Stimulated activated CD4-positive, alpha-beta T cell treated with anti-CD3 and anti-CD28 coated beads, Interleukin-1b, Interleukin-23, amount 100 ng/mL, for 1 hour (primary cell): ENCODE measurements around the gene TIMM8A.

Experiments
- DNase-seq, 2 donors: peaks; one replicate each; pipeline ENCODE4 v3.0.0-alpha.2; 2020; ENCODE audit warnings: low read depth in 2 of 2

The TIMM8A gene, protein sequence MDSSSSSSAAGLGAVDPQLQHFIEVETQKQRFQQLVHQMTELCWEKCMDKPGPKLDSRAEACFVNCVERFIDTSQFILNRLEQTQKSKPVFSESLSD

GRCh38 chrX:101348452-101349192 lies at the start of gene TIMM8A:
TIMM8A (minus strand) TSS chrX:101348742; CDS start chrX:101348664, 78 bp downstream.
- DNase-seq: peak; percentile 27 to 58

DNA sequence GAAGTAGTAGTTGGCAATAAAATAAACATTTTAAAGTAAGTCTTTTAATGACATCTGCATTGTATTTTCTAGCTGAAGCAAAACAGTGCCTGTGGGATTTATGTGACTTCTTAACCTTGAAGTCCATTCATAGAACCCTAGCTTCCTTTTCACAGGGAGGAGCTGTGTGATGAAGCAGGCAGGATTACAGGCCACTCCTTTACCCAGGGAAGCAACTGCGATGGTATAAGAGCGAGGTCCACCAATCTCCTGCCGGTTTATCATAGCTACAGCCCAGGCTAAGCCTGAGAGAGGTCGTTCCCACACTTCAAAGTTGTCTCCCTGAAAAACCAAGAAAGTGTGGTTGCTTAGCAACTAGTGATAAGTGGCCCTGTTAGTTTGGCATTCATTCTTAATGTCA lies 49.2 kb upstream of the TIMM8A start:
- DNase-seq: no peak

DNA sequence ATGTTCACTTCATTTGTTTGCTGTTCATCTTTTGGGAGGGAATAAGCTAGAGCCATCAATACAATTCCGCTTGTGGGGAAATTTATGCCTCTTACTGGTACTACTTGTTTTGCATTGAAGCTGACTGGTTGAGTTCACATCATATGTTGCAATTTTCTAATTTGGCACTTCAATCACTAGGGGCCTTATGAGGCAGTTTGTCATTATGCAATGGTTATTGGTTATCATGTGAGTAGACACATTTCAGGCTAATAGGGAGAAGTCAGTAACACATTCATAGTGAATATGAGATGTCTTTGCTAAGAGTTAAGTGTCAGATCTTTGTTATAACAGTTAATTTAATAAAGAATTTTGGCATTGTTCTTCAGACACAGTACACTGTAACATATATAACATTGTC lies 47.2 kb upstream of the TIMM8A start:
- no peak for DNase-seq

- DNase-seq: no peak
These were observed 45.8 kb upstream of the TIMM8A start for GRCh38 chrX:101394372-101394771.

GRCh38 chrX:101393530-101394305 lies 45.2 kb upstream of the TIMM8A start:
- DNase-seq: no peak

- DNase-seq: no peak
These were observed 43.3 kb upstream of the TIMM8A start for GRCh38 chrX:101391831-101392230.

GRCh38 chrX:101390664-101391525 lies 42.4 kb upstream of the TIMM8A start, which contains the start of gene RPL36A:
RPL36A (plus strand) TSS chrX:101391011; CDS start chrX:101391044, 33 bp downstream.
- DNase-seq: peak; percentile 32 to 55

- no peak for DNase-seq
These were observed 40.1 kb upstream of the TIMM8A start for GRCh38 chrX:101388604-101389003.

DNA sequence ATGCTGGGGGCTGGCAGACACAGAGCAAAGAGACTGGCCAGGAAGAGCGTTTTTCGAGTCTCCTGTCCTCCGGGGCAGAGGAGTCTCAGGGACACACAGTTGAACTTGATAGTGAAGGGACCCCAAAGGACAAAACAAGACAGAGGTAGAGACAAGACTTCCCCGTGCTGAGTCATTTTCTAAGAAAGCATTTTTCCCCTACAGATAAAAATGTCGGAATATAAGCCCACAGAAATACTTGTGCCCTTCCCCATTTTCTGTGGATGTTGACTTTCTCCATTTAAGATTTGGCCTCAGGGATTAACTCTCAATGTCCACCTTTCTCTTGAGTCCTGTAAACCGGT lies 38.0 kb upstream of the TIMM8A start:
- DNase-seq: no peak

- no peak for DNase-seq
These were observed 37.4 kb upstream of the TIMM8A start, which contains the start of gene BTK for GRCh38 chrX:101385795-101386541. BTK (minus strand) TSS chrX:101386191; CDS start chrX:101375284, 10,907 bp downstream.

GRCh38 chrX:101385026-101385684 lies 36.6 kb upstream of the TIMM8A start:
- no peak for DNase-seq

DNA sequence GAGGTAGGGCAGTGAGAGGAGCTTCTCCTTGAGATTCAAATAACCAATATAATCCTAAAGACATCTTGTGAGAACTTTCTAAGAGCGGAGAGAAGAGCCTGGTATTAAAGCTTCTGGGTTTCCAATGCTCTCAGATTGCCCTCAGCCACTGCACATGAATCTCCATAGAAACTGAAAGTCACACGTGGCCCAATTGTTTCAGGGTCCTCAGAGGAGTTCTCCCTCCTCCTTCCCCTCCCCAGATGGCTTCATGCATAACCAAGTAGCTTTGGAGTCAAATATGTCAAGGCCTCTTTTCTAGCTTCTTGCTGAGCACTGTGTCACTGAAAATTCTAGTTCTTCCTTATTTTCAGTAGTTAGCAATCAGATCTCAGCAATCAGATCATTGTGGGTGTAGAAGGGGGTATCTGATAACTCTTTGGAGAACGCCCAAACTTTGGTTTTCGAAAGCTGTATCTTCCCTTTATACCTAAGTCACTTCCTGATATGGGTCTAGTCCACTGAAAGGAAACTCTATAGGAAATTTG lies 35.2 kb upstream of the TIMM8A start:
- DNase-seq: no peak

- no peak for DNase-seq
These were observed 29.0 kb upstream of the TIMM8A start for GRCh38 chrX:101377547-101377946.

DNA sequence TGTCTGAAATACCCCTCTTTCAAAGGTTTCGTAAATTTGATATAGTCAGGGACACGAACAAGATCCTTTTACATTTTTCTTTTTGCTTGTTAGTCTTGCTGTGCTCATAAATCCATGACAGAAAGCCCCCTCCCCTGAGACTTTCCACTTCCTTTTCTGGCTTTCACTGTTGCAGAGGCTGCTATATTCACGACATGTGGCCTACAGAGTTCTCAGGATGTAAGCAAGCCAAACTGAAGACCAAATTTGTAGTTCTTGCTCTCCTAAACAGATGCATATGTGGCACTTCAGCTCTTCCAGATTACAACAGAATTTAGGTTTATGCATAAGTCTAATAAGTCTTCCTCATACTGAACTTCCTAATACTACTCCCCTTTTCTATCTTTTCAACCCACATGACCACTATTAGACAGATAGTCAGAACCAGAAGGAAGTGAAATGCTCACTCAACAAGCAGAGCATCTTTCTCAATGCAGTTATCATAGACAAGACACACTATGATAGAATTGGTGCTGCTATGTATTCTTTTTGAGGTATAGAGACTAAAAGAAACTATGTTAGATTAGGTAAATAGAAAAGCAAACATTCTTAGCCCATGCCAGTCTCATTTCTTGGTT lies 22.5 kb upstream of the TIMM8A start:
- DNase-seq: no peak

DNA sequence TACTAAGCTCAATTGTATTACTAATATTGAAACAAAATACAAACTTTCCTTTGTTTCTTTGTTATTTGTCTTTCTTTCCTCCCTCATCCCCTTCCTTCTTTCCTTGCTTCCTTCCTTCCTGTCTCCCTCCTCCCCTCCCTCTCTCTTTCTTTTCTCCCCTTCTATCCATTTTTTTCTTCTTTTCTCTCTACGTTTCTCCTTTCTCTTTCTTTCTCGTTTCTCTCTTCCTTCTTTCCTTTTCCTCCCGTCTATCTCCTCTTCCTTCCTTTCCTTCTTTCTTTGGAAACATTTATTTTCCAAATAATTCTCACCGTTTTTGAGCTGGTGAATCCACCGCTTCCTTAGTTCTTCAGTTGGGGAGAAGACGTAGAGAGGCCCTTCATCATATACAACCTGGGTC lies 21.1 kb upstream of the TIMM8A start:
- no peak for DNase-seq

DNA sequence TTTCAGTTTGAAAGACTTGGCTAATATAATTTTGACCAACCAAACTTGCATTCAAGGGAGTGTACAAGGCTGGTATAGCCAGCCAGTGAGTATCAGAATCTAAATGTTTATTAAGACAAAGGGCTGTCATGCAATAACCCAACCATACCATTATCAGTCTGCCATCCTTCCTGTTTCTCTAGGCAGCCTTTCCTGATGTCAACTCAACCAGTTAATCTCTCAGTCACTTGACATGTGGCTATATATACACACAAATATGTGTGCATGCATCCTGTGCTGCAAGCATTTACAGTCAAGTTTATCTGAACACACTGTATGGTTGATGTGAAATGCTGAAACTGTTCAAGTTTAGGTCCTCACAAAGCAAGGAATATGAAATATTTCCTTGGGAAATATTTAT lies 20.3 kb upstream of the TIMM8A start:
- no peak for DNase-seq

- no peak for DNase-seq
These were observed 16.8 kb upstream of the TIMM8A start for GRCh38 chrX:101365301-101365795.

GRCh38 chrX:101362757-101363156 lies 14.2 kb upstream of the TIMM8A start:
- no peak for DNase-seq

DNA sequence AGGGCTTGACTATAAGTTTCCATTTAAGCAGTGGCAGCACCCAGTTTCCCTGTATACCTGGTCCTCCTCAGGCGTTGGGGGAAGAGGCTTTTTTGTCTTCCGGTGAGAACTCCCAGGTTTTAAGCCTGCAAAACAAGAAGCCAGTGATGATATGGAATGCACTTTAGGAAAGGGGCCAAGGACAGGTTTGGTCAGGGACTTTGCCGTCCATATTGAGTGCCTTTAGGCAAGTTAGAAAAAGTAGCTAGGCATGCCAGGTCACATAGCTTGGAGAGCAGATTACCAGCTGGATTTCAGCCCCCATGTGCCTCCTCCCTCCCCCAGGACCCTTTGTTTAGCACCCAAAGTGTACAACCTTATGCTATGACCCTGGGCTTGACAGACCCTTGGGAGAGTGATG lies 13.6 kb upstream of the TIMM8A start:
- DNase-seq: no peak

- DNase-seq: no peak
These were observed 11.8 kb upstream of the TIMM8A start for GRCh38 chrX:101360390-101360789.
